Occipital lobe (tissue), 2 donors: ENCODE data around the gene IFT20. TPM values are rescaled to one million over a fixed set of nuclear protein-coding genes. Genes with fewer than 3 reads are reported as not detected.

ENCODE experiments used
- DNase-seq: peaks from one replicate; lab custom pipeline; 2025; lab: John Stamatoyannopoulos, UW
- total RNA-seq: library from RNA; depleted of rRNA; stranded (reverse); fragments of >200 nt; gene quantifications from one replicate; pipeline ENCODE4 v1.2.3, GENCODE V29; 2014

The IFT20 gene
- total RNA-seq: 29.6 TPM

- peak; percentile 99 for DNase-seq
Measured at GRCh38 chr17:28335201-28335958, at the start of gene IFT20, which contains the start of gene TNFAIP1. Gene IFT20, minus strand, starts transcription at chr17:28335472. Its CDS starts 3,487 bp downstream, at chr17:28331985. Gene TNFAIP1, plus strand, starts transcription at chr17:28335761. Its CDS starts 3,761 bp downstream, at chr17:28339522.

- DNase-seq: no peak
Measured at GRCh38 chr17:28385037-28385400, 49.7 kb upstream of the IFT20 start.

DNA sequence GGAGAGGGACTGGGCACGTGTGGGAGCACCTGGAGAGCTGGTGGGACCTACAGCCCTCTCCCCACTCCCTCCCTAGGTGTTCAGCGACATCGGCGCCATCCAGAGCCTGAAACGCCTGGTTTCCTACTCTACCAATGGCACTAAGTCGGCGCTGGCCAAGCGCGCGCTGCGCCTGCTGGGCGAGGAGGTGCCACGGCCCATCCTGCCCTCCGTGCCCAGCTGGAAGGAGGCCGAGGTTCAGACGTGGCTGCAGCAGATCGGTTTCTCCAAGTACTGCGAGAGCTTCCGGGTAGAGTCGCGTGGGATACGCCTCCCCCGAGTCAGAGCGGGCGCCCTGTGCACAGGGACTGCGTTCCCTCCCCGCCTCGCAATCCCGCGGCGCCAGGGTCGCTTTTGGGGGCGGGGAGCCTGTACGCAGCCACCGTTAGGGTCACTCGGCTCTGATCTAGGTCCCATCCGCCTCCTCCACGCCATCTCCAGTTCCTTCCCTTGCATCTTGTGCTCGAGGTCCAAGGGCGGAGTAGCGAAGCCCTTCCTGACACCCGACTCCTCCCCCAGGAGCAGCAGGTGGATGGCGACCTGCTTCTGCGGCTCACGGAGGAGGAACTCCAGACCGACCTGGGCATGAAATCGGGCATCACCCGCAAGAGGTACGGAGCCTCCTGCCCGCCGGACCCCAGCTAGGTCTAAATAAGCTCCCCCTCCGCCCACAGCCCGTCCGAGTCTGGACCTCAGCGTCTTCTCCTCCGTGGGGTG, 49.2 kb upstream of the IFT20 start:
- no peak for DNase-seq

GRCh38 chr17:28381141-28381825, 46.0 kb upstream of the IFT20 start:
- no peak for DNase-seq

- DNase-seq: no peak
Measured at GRCh38 chr17:28379814-28380801, 44.8 kb upstream of the IFT20 start.

DNA sequence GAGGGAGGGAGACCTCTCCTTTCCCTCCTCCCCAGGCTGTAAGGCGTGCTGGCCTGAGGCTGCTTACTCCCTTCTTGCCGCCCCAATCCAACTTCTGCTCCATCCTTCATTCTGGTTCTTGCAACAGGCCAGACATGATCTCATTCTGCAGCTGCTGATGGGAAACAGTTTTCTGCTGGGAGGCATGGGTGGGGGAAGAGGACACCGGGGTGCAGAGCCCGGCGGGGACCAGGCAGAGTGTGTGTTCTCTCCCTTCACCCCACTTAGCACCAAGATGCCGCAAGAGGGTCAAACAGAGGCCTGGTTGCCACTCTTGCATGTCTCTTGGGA, 37.6 kb upstream of the IFT20 start:
- DNase-seq: no peak

GRCh38 chr17:28372203-28372944, 37.1 kb upstream of the IFT20 start:
- DNase-seq: no peak

GRCh38 chr17:28371245-28372202, 36.3 kb upstream of the IFT20 start, which contains the start of gene SARM1:
Gene SARM1, plus strand, starts transcription at chr17:28371694. Its CDS starts 339 bp downstream, at chr17:28372033.
- DNase-seq: peak; percentile 84

DNA sequence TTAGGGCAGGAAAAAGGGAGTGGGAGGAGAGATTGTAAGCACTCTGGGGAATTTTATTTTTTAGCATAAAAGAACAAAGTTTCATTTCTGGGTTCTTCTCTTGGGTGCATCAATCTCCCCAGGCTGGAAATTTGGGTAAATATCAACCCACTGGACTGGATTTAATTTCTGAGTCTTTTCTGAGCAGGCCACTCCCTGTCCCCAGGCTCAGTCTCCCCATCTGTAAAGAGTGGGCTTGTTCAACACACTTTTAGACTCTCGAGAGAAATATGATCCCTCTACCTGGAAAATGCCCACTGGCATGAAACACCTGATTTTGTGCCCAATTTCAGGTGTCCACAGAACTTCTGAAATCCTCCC, 35.5 kb upstream of the IFT20 start:
- DNase-seq: no peak

- no peak for DNase-seq
Measured at GRCh38 chr17:28370035-28370743, 34.9 kb upstream of the IFT20 start, which contains the start of gene VTN. Gene VTN, minus strand, starts transcription at chr17:28370307. Its CDS starts 104 bp downstream, at chr17:28370203.

- DNase-seq: no peak
Measured at GRCh38 chr17:28369684-28370034, 34.4 kb upstream of the IFT20 start.

GRCh38 chr17:28368915-28369683, 33.8 kb upstream of the IFT20 start:
- DNase-seq: no peak

DNA sequence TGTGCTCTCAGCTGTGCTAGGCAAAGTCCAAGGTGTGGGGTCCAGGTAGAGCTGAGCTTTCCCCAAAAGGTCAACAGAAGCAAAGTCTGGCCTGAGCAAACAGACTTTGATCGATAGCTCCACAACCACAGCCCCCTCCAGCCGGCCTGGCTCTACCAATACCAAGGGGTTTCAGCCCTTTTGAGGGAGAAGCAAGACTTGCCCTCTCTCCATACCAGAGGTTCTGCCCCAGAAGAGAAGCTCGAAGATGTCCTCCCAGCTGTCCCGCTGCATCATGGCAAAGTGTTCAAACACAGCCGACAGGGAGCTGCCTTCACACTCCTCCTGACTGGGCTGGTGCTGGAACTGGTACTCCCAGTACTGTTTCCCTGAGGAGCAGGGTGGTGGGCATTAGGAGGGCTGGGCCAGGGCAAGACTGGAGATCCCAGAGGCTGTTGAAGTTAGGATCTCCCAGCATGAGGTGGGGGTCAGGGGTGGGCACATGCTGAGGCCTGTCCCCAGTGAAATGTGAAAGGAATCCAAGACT, 33.1 kb upstream of the IFT20 start:
- DNase-seq: no peak

DNA sequence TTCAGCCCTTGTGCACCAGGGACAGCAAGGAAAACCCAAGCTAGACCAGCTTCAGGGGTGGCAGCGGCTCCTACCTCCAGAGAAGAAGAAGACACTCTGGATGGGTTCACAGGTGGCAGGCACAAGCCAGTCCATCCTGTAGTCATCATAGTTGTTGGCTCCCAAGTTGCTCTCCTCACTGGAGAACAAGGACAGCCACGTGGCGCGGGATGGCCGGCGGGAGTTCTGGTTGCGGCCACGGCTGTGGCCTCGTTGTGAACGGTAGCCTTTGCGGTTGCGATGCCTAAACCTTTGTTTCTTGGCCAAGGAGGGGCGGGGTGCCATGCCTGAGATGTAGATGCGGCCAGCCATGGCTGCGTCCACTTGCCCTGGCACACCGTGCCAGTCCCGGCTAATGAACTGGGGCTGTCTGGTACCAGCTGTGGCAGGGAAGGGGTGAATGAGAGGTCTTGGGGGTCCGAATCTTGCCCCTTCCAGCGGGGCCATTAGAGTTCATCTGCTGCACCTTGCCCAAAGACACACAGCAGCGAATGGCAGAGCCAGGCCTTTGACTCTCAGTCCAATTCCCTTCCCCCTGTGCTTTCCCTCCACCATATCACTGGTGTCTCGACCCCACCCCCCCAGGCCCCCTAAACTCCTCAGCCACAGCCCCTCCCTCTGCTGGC, 32.5 kb upstream of the IFT20 start:
- DNase-seq: no peak

DNA sequence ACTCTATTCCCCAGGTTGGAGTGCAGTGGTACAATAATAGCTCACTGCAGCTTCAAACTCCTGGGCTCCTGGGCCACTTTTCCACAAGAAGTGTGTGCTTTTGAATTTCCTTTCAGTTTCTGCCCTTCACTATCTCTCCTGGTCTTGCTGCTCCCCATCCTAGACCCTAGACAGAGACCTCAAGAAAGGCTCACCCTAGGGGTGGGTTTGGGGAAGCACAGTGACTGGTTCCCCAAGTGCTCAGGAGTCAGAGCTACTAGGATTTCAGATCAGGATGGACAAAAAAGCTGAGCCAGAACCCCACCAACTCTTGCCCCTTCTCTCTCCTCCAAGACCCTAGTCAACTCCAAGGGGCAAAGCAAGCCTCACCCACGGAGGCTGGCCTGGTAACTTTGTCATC, 31.3 kb upstream of the IFT20 start:
- no peak for DNase-seq

DNA sequence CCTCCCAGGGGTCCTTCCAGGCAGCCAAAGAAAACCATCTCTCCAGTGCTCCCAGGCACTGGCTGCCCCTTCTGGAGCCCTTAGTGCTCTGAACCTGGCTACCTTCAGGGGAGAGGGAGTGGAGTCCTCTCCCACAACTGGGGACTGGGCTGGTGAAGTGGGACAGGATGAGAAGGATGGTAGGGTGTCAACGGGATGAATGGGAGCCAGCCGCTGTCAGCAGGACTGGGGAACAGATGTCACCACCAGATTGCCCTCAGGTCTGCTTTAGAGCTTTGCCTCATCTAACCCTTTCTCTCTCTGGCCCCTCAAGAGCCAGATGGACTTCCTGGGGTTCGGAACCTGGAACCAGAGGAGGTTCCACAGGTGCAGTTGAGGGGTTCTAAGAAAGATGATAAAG, 30.2 kb upstream of the IFT20 start:
- DNase-seq: no peak
